ENCODE data around the gene PCBP3.

Gene PCBP3

GRCh38 chr21:45824546-45825215 is 181.2 kb downstream of the PCBP3 start:
- H3K9me2 ChIP-seq (replicated peaks; ENCODE audit: insufficient read depth, low read length), result no peaks in the 10 kb centered on the region
- H3K79me2 ChIP-seq (ENCODE audit: low read length), result no peaks in the 10 kb centered on the region
- H3K4me1 ChIP-seq (ENCODE audit: low read length), result no peaks in the 10 kb centered on the region
- DNase-seq, result no peak
- H3K9me3 ChIP-seq (replicated peaks; ENCODE audit: insufficient read depth, low read length), result no peaks in the 10 kb centered on the region
- no peak overlapping the region for H3K4me3 ChIP-seq (ENCODE audit: low read length)
- H3K27ac ChIP-seq (ENCODE audit: low read length), result no peak overlapping the region
- H3K27me3 ChIP-seq (replicated peaks; ENCODE audit: insufficient read depth, low read length), result peaks cover 14% of the 10 kb centered on the region; the same call in 1 of the 2 replicates
- H2AFZ ChIP-seq (ENCODE audit: low read length), result no peak overlapping the region
- no peaks in the 10 kb centered on the region for H4K20me1 ChIP-seq (ENCODE audit: insufficient read depth, low read length)
- no peaks in the 10 kb centered on the region for H3K36me3 ChIP-seq (replicated peaks; ENCODE audit: insufficient read depth, low read length)
- H3K9ac ChIP-seq (ENCODE audit: low read length), result no peak overlapping the region
- TF ChIP-seq CTCF (IDR thresholded peaks at IDR 0.05; ENCODE audit: low read length), result no peak
- TF ChIP-seq EZH2phosphoT487 (IDR thresholded peaks at IDR 0.05; ENCODE audit: low read length), result no peak
- no peak for TF ChIP-seq EZH2 (optimal IDR thresholded peaks at IDR 0.05; ENCODE audit: low read depth, low read length)
- no peak overlapping the region for H3K4me2 ChIP-seq (ENCODE audit: low read depth, low read length)
- no peaks in the 10 kb centered on the region for H3F3A ChIP-seq (ENCODE audit: insufficient read depth, low read length)

- peaks cover 14% of the 10 kb centered on the region; the same call in 1 of the 2 replicates for H3K27me3 ChIP-seq (replicated peaks; ENCODE audit: insufficient read depth, low read length)
- H3K27ac ChIP-seq (ENCODE audit: low read length), result no peak overlapping the region
- H3K9ac ChIP-seq (ENCODE audit: low read length), result no peak overlapping the region
- H3K4me3 ChIP-seq (ENCODE audit: low read length), result no peak overlapping the region
- H3K79me2 ChIP-seq (ENCODE audit: low read length), result no peaks in the 10 kb centered on the region
- no peaks in the 10 kb centered on the region for H4K20me1 ChIP-seq (ENCODE audit: insufficient read depth, low read length)
- no peak overlapping the region for H3K4me2 ChIP-seq (ENCODE audit: low read depth, low read length)
- TF ChIP-seq EZH2 (optimal IDR thresholded peaks at IDR 0.05; ENCODE audit: low read depth, low read length) (no peak), CTCF (IDR thresholded peaks at IDR 0.05; ENCODE audit: low read length) (no peak), EZH2phosphoT487 (IDR thresholded peaks at IDR 0.05; ENCODE audit: low read length) (no peak)
- no peaks in the 10 kb centered on the region for H3K36me3 ChIP-seq (replicated peaks; ENCODE audit: insufficient read depth, low read length)
- DNase-seq, result no peak
- no peaks in the 10 kb centered on the region for H3F3A ChIP-seq (ENCODE audit: insufficient read depth, low read length)
- no peaks in the 10 kb centered on the region for H3K4me1 ChIP-seq (ENCODE audit: low read length)
- no peaks in the 10 kb centered on the region for H3K9me2 ChIP-seq (replicated peaks; ENCODE audit: insufficient read depth, low read length)
- H2AFZ ChIP-seq (ENCODE audit: low read length), result no peak overlapping the region
- no peaks in the 10 kb centered on the region for H3K9me3 ChIP-seq (replicated peaks; ENCODE audit: insufficient read depth, low read length)
These were observed 181.7 kb downstream of the PCBP3 start for GRCh38 chr21:45825219-45825618.

GRCh38 chr21:45826676-45827301 is 183.3 kb downstream of the PCBP3 start:
- Histone ChIP-seq H3K9me2 (replicated peaks; ENCODE audit: insufficient read depth, low read length) (no peaks in the 10 kb centered on the region), H3K4me3 (ENCODE audit: low read length) (no peak overlapping the region), H3K9me3 (replicated peaks; ENCODE audit: insufficient read depth, low read length) (no peaks in the 10 kb centered on the region), H3K79me2 (ENCODE audit: low read length) (no peaks in the 10 kb centered on the region), H3K9ac (ENCODE audit: low read length) (no peak overlapping the region), H3F3A (ENCODE audit: insufficient read depth, low read length) (no peaks in the 10 kb centered on the region), H3K36me3 (replicated peaks; ENCODE audit: insufficient read depth, low read length) (no peaks in the 10 kb centered on the region), H3K4me1 (ENCODE audit: low read length) (no peaks in the 10 kb centered on the region), H3K27ac (ENCODE audit: low read length) (no peak overlapping the region), H3K27me3 (replicated peaks; ENCODE audit: insufficient read depth, low read length) (peaks cover 12% of the 10 kb centered on the region; the same call in 1 of the 2 replicates), H4K20me1 (ENCODE audit: insufficient read depth, low read length) (no peaks in the 10 kb centered on the region), H2AFZ (ENCODE audit: low read length) (no peak overlapping the region), H3K4me2 (ENCODE audit: low read depth, low read length) (no peak overlapping the region)
- no peak for DNase-seq
- no peak for TF ChIP-seq CTCF (IDR thresholded peaks at IDR 0.05; ENCODE audit: low read length)
- TF ChIP-seq EZH2phosphoT487 (IDR thresholded peaks at IDR 0.05; ENCODE audit: low read length), result no peak
- no peak for TF ChIP-seq EZH2 (optimal IDR thresholded peaks at IDR 0.05; ENCODE audit: low read depth, low read length)

Data from MM.1S (cell line).